IMR-90 (cell line): ENCODE data around the gene ADCK1. TPM values are rescaled to one million over a fixed set of nuclear protein-coding genes. Genes with fewer than 3 reads are reported as not detected.

ENCODE experiments used
- ATAC-seq: fragments of 200-7000 bp; cut with Tn5 transposase; 2 replicates; pipeline ENCODE4 v1.9.1; 2020; ENCODE audit warnings: low read depth, mild to moderate bottlenecking, moderate library complexity
- BruUV-seq: library from RNA; stranded (reverse); fragments of 400-500 nt; replicated peaks from 2 replicates; lab custom pipeline; 2021; lab: Mats Ljungman, UMichigan
- CTCF ChIA-PET: fragments of 300-600 bp; formaldehyde crosslinking; extraction: SDS; loops from one replicate; lab custom pipeline; 2021; ENCODE audit warnings: antibody characterized with exemption; lab: Yijun Ruan, JAX
- POLR2A ChIA-PET: fragments of 300-600 bp; sonication (Branson Sonifier 250); formaldehyde crosslinking; loops from one replicate; lab custom pipeline; 2022; ENCODE audit warnings: antibody characterized with exemption; ENCODE audit not compliant: unreplicated experiment; lab: Charles Lee
- DNase-seq: peaks from one replicate; pipeline ENCODE4 v3.0.0; 2013
- H2AFZ ChIP-seq: replicated peaks from 2 replicates; pipeline ENCODE3; 2013; ENCODE audit warnings: low read length, mild to moderate bottlenecking; ENCODE audit not compliant: poor library complexity
- H2AK5ac ChIP-seq: 2 replicates; pipeline ENCODE4 v1.6.1; 2013; ENCODE audit warnings: low read depth, low read length, inconsistent platforms
- H2AK9ac ChIP-seq: replicated peaks from 2 replicates; pipeline ENCODE3; 2013; ENCODE audit warnings: mild to moderate bottlenecking, low read depth, low read length, moderate library complexity; ENCODE audit not compliant: poor library complexity
- H2BK120ac ChIP-seq: 2 replicates; pipeline ENCODE4 v1.6.1; 2013; ENCODE audit warnings: low read depth, low read length, inconsistent platforms
- H2BK15ac ChIP-seq: 3 replicates; pipeline ENCODE4 v1.6.1; 2013; ENCODE audit warnings: low read depth, low read length, inconsistent platforms
- H2BK20ac ChIP-seq: 2 replicates; pipeline ENCODE4 v1.6.1; 2013; ENCODE audit warnings: low read depth, mild to moderate bottlenecking, inconsistent platforms, low read length, moderate library complexity
- H2BK5ac ChIP-seq: 2 replicates; pipeline ENCODE4 v1.6.1; 2013; ENCODE audit warnings: mild to moderate bottlenecking, low read depth, low read length, inconsistent platforms; ENCODE audit not compliant: poor library complexity, severe bottlenecking
- H3K14ac ChIP-seq: replicated peaks from 2 replicates; pipeline ENCODE4 v1.6.1; 2013; ENCODE audit warnings: low read depth, low read length, inconsistent platforms
- H3K18ac ChIP-seq: 2 replicates; pipeline ENCODE4 v1.6.1; 2013; ENCODE audit warnings: low read depth, low read length, control low read depth
- H3K23ac ChIP-seq: 2 replicates; pipeline ENCODE4 v1.6.1; 2013; ENCODE audit warnings: low read depth, low read length, inconsistent platforms
- H3K27ac ChIP-seq: 2 replicates; pipeline ENCODE4 v1.5.1; 2013; ENCODE audit warnings: mild to moderate bottlenecking, control low read depth, low read length; ENCODE audit not compliant: insufficient read depth
- H3K27me3 ChIP-seq: 2 replicates; pipeline ENCODE4 v1.6.1; 2013; ENCODE audit warnings: low read length; ENCODE audit not compliant: control insufficient read depth, insufficient read depth
- H3K36me3 ChIP-seq: 2 replicates; pipeline ENCODE4 v1.6.1; 2013; ENCODE audit warnings: low read length, mixed read lengths; ENCODE audit not compliant: control insufficient read depth, insufficient read depth
- H3K4ac ChIP-seq: 2 replicates; pipeline ENCODE4 v1.6.1; 2013; ENCODE audit warnings: low read depth, low read length, inconsistent platforms
- H3K4me1 ChIP-seq: 2 replicates; pipeline ENCODE4 v1.6.1; 2013; ENCODE audit warnings: low read length, mixed read lengths; ENCODE audit not compliant: control insufficient read depth, insufficient read depth
- H3K4me2 ChIP-seq: 2 replicates; pipeline ENCODE4 v1.6.1; 2013; ENCODE audit warnings: low read depth, mild to moderate bottlenecking, control low read depth, low read length, moderate library complexity
- H3K4me3 ChIP-seq: 2 replicates; pipeline ENCODE4 v1.5.1; 2013; ENCODE audit warnings: low read depth, mild to moderate bottlenecking, control low read depth, low read length, moderate library complexity; ENCODE audit not compliant: insufficient read depth
- H3K56ac ChIP-seq: 2 replicates; pipeline ENCODE4 v1.6.1; 2013; ENCODE audit warnings: low read length, inconsistent platforms; ENCODE audit not compliant: insufficient read depth; ENCODE audit errors: extremely low read depth
- H3K79me1 ChIP-seq, 2 experiments: 2 replicates each; pipeline ENCODE4 v1.6.1; 2013; ENCODE audit warnings: low read length in 2 of 2, inconsistent platforms in 1 of 2, low read depth in 1 of 2
- H3K9ac ChIP-seq: 2 replicates; pipeline ENCODE4 v1.6.1; 2013; ENCODE audit warnings: low read depth, low read length, control low read depth
- H3K9me1 ChIP-seq: 2 replicates; pipeline ENCODE4 v1.6.1; 2013; ENCODE audit warnings: low read length, inconsistent platforms; ENCODE audit not compliant: insufficient read depth
- H3K9me3 ChIP-seq: 2 replicates; pipeline ENCODE4 v1.6.1; 2013; ENCODE audit warnings: low read length; ENCODE audit not compliant: control insufficient read depth, insufficient read depth
- H4K20me1 ChIP-seq: 2 replicates; pipeline ENCODE4 v1.6.1; 2013; ENCODE audit warnings: low read length, inconsistent platforms; ENCODE audit not compliant: insufficient read depth
- H4K5ac ChIP-seq: 2 replicates; pipeline ENCODE4 v1.6.1; 2013; ENCODE audit warnings: mild to moderate bottlenecking, low read depth, low read length, control low read depth
- H4K8ac ChIP-seq, 2 experiments: 2 replicates each; pipeline ENCODE4 v1.6.1; 2013; ENCODE audit warnings: low read depth in 2 of 2, low read length in 2 of 2, control low read depth in 1 of 2, inconsistent platforms in 1 of 2
- H4K91ac ChIP-seq: 2 replicates; pipeline ENCODE4 v1.6.1; 2013; ENCODE audit warnings: low read depth, low read length, inconsistent platforms; ENCODE audit not compliant: insufficient read depth
- BHLHE40 ChIP-seq: fragments of 150-350 bp; IDR thresholded peaks from 2 replicates; pipeline ENCODE4 v1.6.1; 2016; ENCODE audit warnings: mild to moderate bottlenecking, low read depth, low read length
- CEBPB ChIP-seq: IDR thresholded peaks from 2 replicates; pipeline ENCODE4 v1.6.1; 2012; ENCODE audit warnings: low read depth, low read length, improper control_type of control experiment
- CHD1 ChIP-seq: IDR thresholded peaks from 2 replicates; pipeline ENCODE4 v1.6.1; 2012; ENCODE audit warnings: low read depth, low read length, improper control_type of control experiment
- CTCF ChIP-seq: conservative IDR thresholded peaks from 2 replicates; pipeline ENCODE4 v1.5.1; 2012; ENCODE audit warnings: mild to moderate bottlenecking, low read depth, low read length, improper control_type of control experiment
- ELK1 ChIP-seq: fragments of 150-350 bp; IDR thresholded peaks from 2 replicates; pipeline ENCODE4 v1.6.1; 2016; ENCODE audit warnings: low read depth, mild to moderate bottlenecking, low read length, moderate library complexity, borderline replicate concordance
- FOS ChIP-seq: fragments of 150-350 bp; IDR thresholded peaks from 2 replicates; pipeline ENCODE4 v1.6.1; 2016; ENCODE audit warnings: low read depth, low read length
- MAFK ChIP-seq: IDR thresholded peaks from 2 replicates; pipeline ENCODE4 v1.6.1; 2012; ENCODE audit warnings: low read depth, low read length, improper control_type of control experiment
- MAZ ChIP-seq: IDR thresholded peaks from 2 replicates; pipeline ENCODE4 v1.6.1; 2012; ENCODE audit warnings: low read depth, mild to moderate bottlenecking, low read length, improper control_type of control experiment, moderate library complexity, borderline replicate concordance
- NFE2L2 ChIP-seq: fragments of 150-350 bp; IDR thresholded peaks from 2 replicates; pipeline ENCODE4 v1.6.1; 2016; ENCODE audit warnings: low read depth, mild to moderate bottlenecking, low read length
- RCOR1 ChIP-seq: IDR thresholded peaks from 2 replicates; pipeline ENCODE4 v1.6.1; 2012; ENCODE audit warnings: mild to moderate bottlenecking, low read length, improper control_type of control experiment; ENCODE audit not compliant: insufficient replicate concordance
- RFX5 ChIP-seq: IDR thresholded peaks from 2 replicates; pipeline ENCODE4 v1.8.0; 2012; ENCODE audit warnings: low read depth, mild to moderate bottlenecking, low read length, moderate library complexity
- SMC3 ChIP-seq: fragments of 150-350 bp; IDR thresholded peaks from 2 replicates; pipeline ENCODE4 v1.6.1; 2016; ENCODE audit warnings: low read depth, mild to moderate bottlenecking, antibody characterized with exemption, low read length, moderate library complexity
- USF2 ChIP-seq: fragments of 150-350 bp; IDR thresholded peaks from 2 replicates; pipeline ENCODE4 v1.6.1; 2017; ENCODE audit warnings: mild to moderate bottlenecking, antibody characterized with exemption, low read length, low read depth
- WGBS, 2 experiments: methylation state at CpG; one replicate each; pipeline versions ENCODE4 v1.1.5 to v1.1.7; 2013; ENCODE audit warnings: missing lambda C conversion rate in 2 of 2; ENCODE audit not compliant: insufficient read length in 1 of 2; ENCODE audit errors: extremely low coverage in 2 of 2; 5-methylcytosine and 5-hydroxymethylcytosine counted together
- dilution Hi-C: fragments of 300-500 bp; cut with HindIII; formaldehyde crosslinking; loops from one replicate; pipeline ENCODE4 v1.14.3; 2018; ENCODE audit warnings: low sequenced_read_pairs; ENCODE audit not compliant: unreplicated experiment
- in situ Hi-C: fragments of 300-500 bp; cut with MboI; formaldehyde crosslinking; loops from 3 replicates; pipeline ENCODE4 v1.14.3; 2019; ENCODE audit warnings: low sequenced_read_pairs, inconsistent platforms, mixed read lengths
- intact Hi-C: fragments of 100-400 bp; cut with micrococcal nuclease; formaldehyde crosslinking; loops from 2 replicates; pipeline ENCODE4 v1.10.0; 2022
- polyA plus RNA-seq, 3 experiments: library from polyadenylated mRNA; depleted of rRNA; stranded (reverse); fragments of >200 nt; gene quantifications; 2 replicates each; pipeline ENCODE4 v1.2.3, GENCODE V29; 2012; ENCODE audit warnings: low replicate concordance in 1 of 3
- total RNA-seq: library from RNA; depleted of rRNA; stranded (reverse); fragments of >200 nt; gene quantifications from 2 replicates; pipeline ENCODE4 v1.2.3, GENCODE V29; 2012

Gene ADCK1
- total and polyA plus RNA-seq, 2 of the 4 experiments (the other 2 are of a cell fraction), result 1.6 to 4.6 TPM

GRCh38 chr14:77903937-77904617 is 104.2 kb downstream of the ADCK1 start:
- BruUV-seq, result no TSS peak
- intact Hi-C loops, result no loop called here
- POLR2A ChIA-PET, result no interaction called here

More at GRCh38 chr14:77903937-77904617, 104.2 kb downstream of the ADCK1 start:
- dilution Hi-C loops, result no loop called here
- H3K9me3 ChIP-seq, result no peaks in the 10 kb centered on the region
- no peak for TF ChIP-seq FOS
- TF ChIP-seq BHLHE40, result no peak
- TF ChIP-seq CTCF, result no peak
- no peak for TF ChIP-seq RFX5
- TF ChIP-seq MAZ, result no peak
- TF ChIP-seq ELK1, result no peak
- TF ChIP-seq MAFK, result no peak
- no peak for TF ChIP-seq RCOR1
- TF ChIP-seq CHD1, result no peak
- TF ChIP-seq USF2, result no peak
- no peak for TF ChIP-seq NFE2L2
- no peak for TF ChIP-seq CEBPB
- no peak for TF ChIP-seq SMC3
- H2BK120ac ChIP-seq, result no peak overlapping the region
- H2BK20ac ChIP-seq, result no peak overlapping the region
- no peaks in the 10 kb centered on the region for H4K20me1 ChIP-seq
- no peaks in the 10 kb centered on the region for H3K4me1 ChIP-seq
- no peak overlapping the region for H3K56ac ChIP-seq
- H3K36me3 ChIP-seq, result no peaks in the 10 kb centered on the region
- H3K9ac ChIP-seq, result no peak overlapping the region
- no peak overlapping the region for H2BK5ac ChIP-seq
- no peaks in the 10 kb centered on the region for H3K79me1 ChIP-seq
- no peak overlapping the region for H2AFZ ChIP-seq
- H2AK5ac ChIP-seq, result no peak overlapping the region
- no peaks in the 10 kb centered on the region; the same call in 1 of the 2 replicates for H3K9me1 ChIP-seq
- no peak overlapping the region for H3K4ac ChIP-seq
- no peak overlapping the region for H2AK9ac ChIP-seq
- 82% methylated on average over 2 of the region's 8 CpGs; no CpG with 5 or more reads in 1 of the 2 experiments for WGBS, 2 experiments
- no peaks in the 10 kb centered on the region for H3K27me3 ChIP-seq
- H3K23ac ChIP-seq, result no peak overlapping the region
- no peak overlapping the region for H4K91ac ChIP-seq
- no peak for DNase-seq
- H3K4me2 ChIP-seq, result no peak overlapping the region
- in situ Hi-C loops, result no loop called here
- H4K8ac ChIP-seq, result no peak overlapping the region
- H3K4me3 ChIP-seq, result no peak overlapping the region
- H3K18ac ChIP-seq, result no peak overlapping the region
- no peak for ATAC-seq
- CTCF ChIA-PET, result no interaction called here
- H3K27ac ChIP-seq, result no peak overlapping the region
- no peak overlapping the region for H2BK15ac ChIP-seq
- H4K5ac ChIP-seq, result no peak overlapping the region
- no peak overlapping the region for H3K14ac ChIP-seq
